Type B pancreatic cell (in vitro differentiated cells): ENCODE data around the gene METRN. TPM values are rescaled to one million over a fixed set of nuclear protein-coding genes. Genes with fewer than 3 reads are reported as not detected.

Experiments used
- DNase-seq: peaks from one replicate; pipeline ENCODE4 v3.0.0; 2021; ENCODE audit warnings: mixed read lengths; ENCODE audit not compliant: unreplicated experiment; ENCODE audit errors: extremely low spot score
- H3K27ac Mint-ChIP-seq: 2 replicates; pipeline ENCODE4 v1.8.0; 2021; ENCODE audit warnings: mild to moderate bottlenecking, mixed read lengths
- H3K27me3 Mint-ChIP-seq: 2 replicates; pipeline ENCODE4 v1.8.0; 2021; ENCODE audit warnings: mixed read lengths
- H3K36me3 Mint-ChIP-seq: 2 replicates; pipeline ENCODE4 v1.8.0; 2021; ENCODE audit warnings: mixed read lengths
- H3K4me1 Mint-ChIP-seq: one replicate; pipeline ENCODE4 v1.8.0; 2021; ENCODE audit warnings: mixed read lengths; ENCODE audit not compliant: unreplicated experiment
- H3K4me3 Mint-ChIP-seq: 2 replicates; pipeline ENCODE4 v1.8.0; 2021; ENCODE audit warnings: mild to moderate bottlenecking, mixed read lengths
- H3K9me3 Mint-ChIP-seq: 2 replicates; pipeline ENCODE4 v1.8.0; 2021; ENCODE audit warnings: mixed read lengths
- CTCF ChIP-seq: fragments of 200-600 bp; sonication (generic); conservative IDR thresholded peaks from 2 replicates; pipeline ENCODE4 v1.5.0; 2021; ENCODE audit warnings: antibody characterized with exemption, mild to moderate bottlenecking
- total RNA-seq: library from RNA; stranded (reverse); gene quantifications from 2 replicates; pipeline ENCODE4 v1.2.1, GENCODE V29; 2021; ENCODE audit warnings: low replicate concordance

METRN gene
- total RNA-seq, 1 donor from 2014 or later = 97.1 TPM

GRCh38 chr16:760545-761343, 45.8 kb downstream of the METRN start, which contains the start of gene MSLN:
Gene MSLN (plus strand): TSS chr16:760734. CDS start chr16:762681, 1,947 bp downstream.
- Mint-ChIP-seq H3K4me1 (peaks cover 6% of the 10 kb centered on the region), H3K4me3 (peak within 1 kb of the TSS; percentile 75), H3K27me3 (peaks cover 7% of the 10 kb centered on the region), H3K9me3 (no peaks in the 10 kb centered on the region), H3K36me3 (no peaks in the 10 kb centered on the region), H3K27ac (peak within 1 kb of the TSS; percentile 95)
- DNase-seq = peak; percentile 71
- TF ChIP-seq CTCF = no peak

DNA sequence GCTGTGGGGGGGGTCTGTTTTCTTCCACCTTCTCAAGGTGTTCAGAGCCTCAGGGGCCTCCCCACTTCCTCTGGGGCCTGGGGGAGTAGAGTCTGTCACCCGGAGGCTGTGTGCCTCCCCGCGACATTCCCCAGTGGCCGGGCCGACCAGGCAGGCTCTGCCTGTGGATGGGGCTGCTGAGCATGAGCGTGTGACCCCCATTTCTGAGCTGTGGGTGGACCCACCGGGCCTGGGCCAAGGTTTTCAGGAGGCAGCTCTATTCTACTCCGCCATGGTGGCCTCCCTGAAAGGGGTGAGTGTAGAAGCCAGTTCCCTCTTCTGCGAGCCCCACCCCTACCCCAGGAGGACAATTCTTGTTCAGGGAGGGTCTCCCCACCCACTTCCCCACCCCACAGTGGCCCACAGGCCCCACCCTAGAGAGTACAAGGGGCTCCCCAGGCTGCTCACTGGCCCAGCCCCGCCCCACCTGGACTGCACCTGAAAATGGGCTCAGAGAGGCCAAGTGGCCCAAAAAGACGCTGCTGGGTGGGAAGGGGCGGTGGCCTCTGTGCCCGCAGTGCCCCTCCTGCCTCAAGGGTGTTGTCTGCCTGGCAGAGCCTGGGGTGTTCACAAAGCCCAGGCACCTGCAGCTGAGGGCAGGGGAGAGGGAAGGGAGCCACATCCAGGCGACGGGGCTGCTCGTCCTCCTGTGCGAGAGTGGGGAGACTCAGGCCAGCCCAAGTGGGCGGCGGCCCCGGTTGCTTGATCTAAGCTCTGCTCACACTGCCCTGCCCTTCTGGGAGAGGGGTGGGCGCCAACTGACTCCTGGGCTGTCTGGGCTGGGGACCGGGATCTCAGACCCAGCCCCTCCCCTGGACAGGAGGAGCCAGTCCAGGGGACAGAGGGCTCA, 47.0 kb downstream of the METRN start:
- Mint-ChIP-seq H3K27ac (no peak overlapping the region), H3K9me3 (no peaks in the 10 kb centered on the region), H3K4me3 (no peak overlapping the region), H3K4me1 (peaks cover 6% of the 10 kb centered on the region), H3K27me3 (peaks cover 3% of the 10 kb centered on the region), H3K36me3 (no peaks in the 10 kb centered on the region)
- no peak for TF ChIP-seq CTCF
- DNase-seq = peak; percentile 69

DNA sequence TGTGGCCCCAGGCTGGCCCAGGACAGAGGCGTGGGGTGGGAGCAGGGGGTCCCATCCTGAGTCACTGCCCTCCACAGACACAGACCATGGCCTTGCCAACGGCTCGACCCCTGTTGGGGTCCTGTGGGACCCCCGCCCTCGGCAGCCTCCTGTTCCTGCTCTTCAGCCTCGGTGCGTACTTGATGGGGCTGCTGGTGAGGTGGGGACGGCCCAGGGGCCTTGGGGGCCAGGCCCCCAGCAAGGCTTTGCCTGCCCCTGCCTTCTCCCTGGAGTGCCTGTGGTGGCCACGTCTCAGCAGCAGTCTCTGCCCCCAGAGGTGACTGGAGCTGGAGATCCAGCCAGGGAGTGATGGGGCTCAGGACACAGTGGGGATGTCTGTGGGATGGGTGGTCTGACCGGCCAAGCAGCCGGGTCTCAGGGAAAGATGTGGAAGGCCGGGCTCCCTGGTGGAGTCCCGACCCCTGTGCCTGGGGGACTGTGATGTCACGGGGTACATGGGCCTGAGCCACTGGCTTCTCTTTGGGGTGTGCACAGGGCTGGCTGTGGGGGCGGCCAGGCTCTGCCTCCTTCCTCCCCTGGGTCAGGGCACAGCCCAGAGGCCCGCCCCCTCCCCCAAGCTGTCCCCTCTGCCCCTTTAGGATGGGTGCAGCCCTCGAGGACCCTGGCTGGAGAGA, 47.8 kb downstream of the METRN start:
- Mint-ChIP-seq H3K27me3 (peaks cover 3% of the 10 kb centered on the region), H3K27ac (no peak overlapping the region), H3K9me3 (no peaks in the 10 kb centered on the region), H3K4me3 (no peak overlapping the region), H3K36me3 (no peaks in the 10 kb centered on the region), H3K4me1 (peaks cover 6% of the 10 kb centered on the region)
- no peak for TF ChIP-seq CTCF
- no peak for DNase-seq

GRCh38 chr16:763369-764183, 48.7 kb downstream of the METRN start:
- Mint-ChIP-seq H3K36me3 (no peaks in the 10 kb centered on the region), H3K27ac (no peak overlapping the region), H3K4me1 (peaks cover 6% of the 10 kb centered on the region), H3K27me3 (peaks cover 3% of the 10 kb centered on the region), H3K4me3 (no peak overlapping the region), H3K9me3 (no peaks in the 10 kb centered on the region)
- DNase-seq = no peak
- TF ChIP-seq CTCF = no peak

GRCh38 chr16:764184-764750, 49.3 kb downstream of the METRN start:
- no peak for TF ChIP-seq CTCF

More at GRCh38 chr16:764184-764750, 49.3 kb downstream of the METRN start:
- H3K27ac Mint-ChIP-seq = no peak overlapping the region
- H3K4me3 Mint-ChIP-seq = no peak overlapping the region
- no peaks in the 10 kb centered on the region for H3K9me3 Mint-ChIP-seq
- H3K4me1 Mint-ChIP-seq = peaks cover 6% of the 10 kb centered on the region
- peaks cover 3% of the 10 kb centered on the region for H3K27me3 Mint-ChIP-seq
- no peaks in the 10 kb centered on the region for H3K36me3 Mint-ChIP-seq
- no peak for DNase-seq
